GM10248 (cell line): ENCODE measurements around the gene PI4K2A.

Source experiments
- CTCF ChIA-PET: fragments of 300-600 bp; sonication (Branson Sonifier 250); formaldehyde crosslinking; extraction: SDS; loops from one replicate; lab custom pipeline; 2021; ENCODE audit warnings: antibody characterized with exemption; lab: Yijun Ruan, JAX
- POLR2A ChIA-PET: fragments of 350-650 bp; sonication (Branson Sonifier 250); formaldehyde crosslinking; extraction: SDS; loops from one replicate; lab custom pipeline; 2020; ENCODE audit warnings: antibody characterized with exemption; lab: Yijun Ruan, JAX
- DNase-seq: peaks from one replicate; pipeline ENCODE4 v3.0.0; 2012; ENCODE audit errors: extremely low spot score
- CTCF ChIP-seq: IDR thresholded peaks from 2 replicates; pipeline ENCODE4 v1.5.1; 2012; ENCODE audit warnings: mild to moderate bottlenecking, low read depth; ENCODE audit errors: extremely low read depth, missing control alignments, control extremely low read depth

The PI4K2A gene

GRCh38 chr10:97598407-97599271, 41.8 kb upstream of the PI4K2A start:
- ChIA-PET CTCF (interaction anchor here (1.0 to 2.0 kb wide), 4 partner anchors 9 to 65 kb away, joined by 3 to 10 read pairs (median 3); partner anchors contain the start of gene ANKRD2), POLR2A (no interaction called here)
- no peak for TF ChIP-seq CTCF
- DNase-seq, result no peak

- TF ChIP-seq CTCF, result no peak
- CTCF ChIA-PET, result interaction anchor here (2.0 kb wide), 1 partner anchor 27 kb away, joined by 10 read pairs; the partner anchor contains the start of gene ANKRD2
- POLR2A ChIA-PET, result no interaction called here
- no peak for DNase-seq
Measured at GRCh38 chr10:97599272-97599619, 41.2 kb upstream of the PI4K2A start.

GRCh38 chr10:97600616-97601015, 39.9 kb upstream of the PI4K2A start:
- POLR2A ChIA-PET, result no interaction called here
- CTCF ChIA-PET, result interaction anchor here (1.1 kb wide), 1 partner anchor 10 kb away, joined by 4 read pairs; no protein-coding TSS in a partner anchor
- DNase-seq, result no peak
- no peak for TF ChIP-seq CTCF

- CTCF ChIA-PET, result interaction anchor here (1.1 kb wide), 1 partner anchor 11 kb away, joined by 4 read pairs; no protein-coding TSS in a partner anchor
- POLR2A ChIA-PET, result no interaction called here
- no peak for TF ChIP-seq CTCF
- no peak for DNase-seq
Measured at GRCh38 chr10:97601268-97602215, 38.9 kb upstream of the PI4K2A start.

- no peak for DNase-seq
- no peak for TF ChIP-seq CTCF
- ChIA-PET CTCF (interaction anchor here (1.1 kb wide), 2 partner anchors 9 to 23 kb away, joined by 3 read pairs; no protein-coding TSS in a partner anchor), POLR2A (no interaction called here)
Measured at GRCh38 chr10:97607095-97607636, 33.3 kb upstream of the PI4K2A start.
